SU-DHL-6 (cell line): ENCODE measurements around the gene GOLGA5.

ENCODE experiments used
- H2AFZ ChIP-seq: fragments of 200-600 bp; sonication (generic); 2 replicates; pipeline ENCODE4 v1.6.1; 2014; ENCODE audit warnings: low read depth, mild to moderate bottlenecking, moderate library complexity, mixed read lengths, antibody characterized with exemption, low read length; ENCODE audit not compliant: severe bottlenecking
- H3F3A ChIP-seq: fragments of 200-600 bp; shearing (Covaris generic); 2 replicates; pipeline ENCODE4 v1.6.0; 2016; ENCODE audit warnings: antibody characterized with exemption, mild to moderate bottlenecking; ENCODE audit not compliant: insufficient read depth
- H3K27ac ChIP-seq: fragments of 200-600 bp; sonication (generic); 2 replicates; pipeline ENCODE4 v1.5.1; 2016; ENCODE audit warnings: low read depth, mild to moderate bottlenecking, low read length, moderate library complexity, mixed read lengths
- H3K27me3 ChIP-seq: fragments of 200-600 bp; sonication (generic), shearing (Covaris generic); 2 replicates; pipeline ENCODE4 v1.6.0; 2014; ENCODE audit warnings: mild to moderate bottlenecking, low read length
- H3K36me3 ChIP-seq: fragments of 200-600 bp; sonication (generic); 2 replicates; pipeline ENCODE4 v1.6.1; 2014; ENCODE audit warnings: mild to moderate bottlenecking, low read length, mixed read lengths
- H3K4me2 ChIP-seq: fragments of 300-600, 200-600 bp; shearing (Covaris generic), sonication (generic); 2 replicates; pipeline ENCODE4 v1.6.0; 2014; ENCODE audit warnings: low read length, low read depth, mild to moderate bottlenecking; ENCODE audit not compliant: poor library complexity, severe bottlenecking
- H3K4me3 ChIP-seq: fragments of 200-600 bp; sonication (generic); 2 replicates; pipeline ENCODE4 v1.5.1; 2014; ENCODE audit warnings: antibody characterized with exemption, low read length, mild to moderate bottlenecking, mixed read lengths; ENCODE audit not compliant: insufficient read depth, poor library complexity, severe bottlenecking
- H3K79me2 ChIP-seq: fragments of 200-600 bp; sonication (generic); 2 replicates; pipeline ENCODE4 v1.6.1; 2014; ENCODE audit warnings: mild to moderate bottlenecking, low read length, moderate library complexity; ENCODE audit not compliant: insufficient read depth
- H3K9ac ChIP-seq: fragments of 200-600 bp; sonication (generic); 2 replicates; pipeline ENCODE4 v1.7.0; 2014; ENCODE audit warnings: mild to moderate bottlenecking, low read length
- H3K9me2 ChIP-seq: fragments of 200-600 bp; sonication (generic); replicated peaks from 2 replicates; pipeline ENCODE4 v1.6.1; 2014; ENCODE audit warnings: low read length; ENCODE audit not compliant: insufficient read depth
- H3K9me3 ChIP-seq: fragments of 200-600 bp; sonication (generic); 2 replicates; pipeline ENCODE4 v1.6.1; 2014; ENCODE audit warnings: low read length, mixed read lengths; ENCODE audit not compliant: insufficient read depth
- H4K20me1 ChIP-seq: fragments of 200-600 bp; sonication (generic); 2 replicates; pipeline ENCODE4 v1.6.1; 2014; ENCODE audit warnings: low read depth, mild to moderate bottlenecking, antibody characterized with exemption, low read length, moderate library complexity, mixed read lengths
- CTCF ChIP-seq: fragments of 200-600 bp; sonication (generic); IDR thresholded peaks from one replicate; pipeline ENCODE4 v1.5.1; 2017; ENCODE audit warnings: antibody characterized with exemption, mild to moderate bottlenecking, low read length, moderate library complexity; ENCODE audit not compliant: insufficient read depth, poor library complexity, severe bottlenecking
- EZH2phosphoT487 ChIP-seq: fragments of 200-600 bp; sonication (generic), shearing (Covaris generic); conservative IDR thresholded peaks from 2 replicates; pipeline ENCODE4 v1.6.1; 2018; ENCODE audit warnings: mild to moderate bottlenecking, antibody characterized with exemption, low read length, moderate library complexity, mixed read lengths

GOLGA5 gene

GRCh38 chr14:92865674-92866073 is 71.6 kb downstream of the GOLGA5 start:
- H4K20me1 ChIP-seq: no peaks in the 10 kb centered on the region
- no peak overlapping the region for H2AFZ ChIP-seq
- no peaks in the 10 kb centered on the region for H3K27me3 ChIP-seq
- H3K9ac ChIP-seq: no peak overlapping the region
- no peaks in the 10 kb centered on the region for H3K36me3 ChIP-seq
- H3K9me3 ChIP-seq: peaks cover 8% of the 10 kb centered on the region; the same call in 1 of the 2 replicates
- H3K4me3 ChIP-seq: no peak overlapping the region
- H3K27ac ChIP-seq: no peak overlapping the region
- H3K4me2 ChIP-seq: no peak overlapping the region
- no peaks in the 10 kb centered on the region for H3F3A ChIP-seq
- TF ChIP-seq CTCF (no peak), EZH2phosphoT487 (no peak)
- no peaks in the 10 kb centered on the region for H3K9me2 ChIP-seq
- no peaks in the 10 kb centered on the region for H3K79me2 ChIP-seq

GRCh38 chr14:92866181-92866752 is 72.2 kb downstream of the GOLGA5 start:
- Histone ChIP-seq H3K4me2 (no peak overlapping the region), H3K9me2 (no peaks in the 10 kb centered on the region), H3K9me3 (peaks cover 8% of the 10 kb centered on the region; the same call in 1 of the 2 replicates), H4K20me1 (no peaks in the 10 kb centered on the region), H3K27ac (no peak overlapping the region), H3F3A (no peaks in the 10 kb centered on the region), H3K9ac (no peak overlapping the region), H3K27me3 (no peaks in the 10 kb centered on the region), H2AFZ (no peak overlapping the region), H3K79me2 (no peaks in the 10 kb centered on the region), H3K36me3 (no peaks in the 10 kb centered on the region), H3K4me3 (no peak overlapping the region)
- TF ChIP-seq EZH2phosphoT487 (no peak), CTCF (no peak)

DNA sequence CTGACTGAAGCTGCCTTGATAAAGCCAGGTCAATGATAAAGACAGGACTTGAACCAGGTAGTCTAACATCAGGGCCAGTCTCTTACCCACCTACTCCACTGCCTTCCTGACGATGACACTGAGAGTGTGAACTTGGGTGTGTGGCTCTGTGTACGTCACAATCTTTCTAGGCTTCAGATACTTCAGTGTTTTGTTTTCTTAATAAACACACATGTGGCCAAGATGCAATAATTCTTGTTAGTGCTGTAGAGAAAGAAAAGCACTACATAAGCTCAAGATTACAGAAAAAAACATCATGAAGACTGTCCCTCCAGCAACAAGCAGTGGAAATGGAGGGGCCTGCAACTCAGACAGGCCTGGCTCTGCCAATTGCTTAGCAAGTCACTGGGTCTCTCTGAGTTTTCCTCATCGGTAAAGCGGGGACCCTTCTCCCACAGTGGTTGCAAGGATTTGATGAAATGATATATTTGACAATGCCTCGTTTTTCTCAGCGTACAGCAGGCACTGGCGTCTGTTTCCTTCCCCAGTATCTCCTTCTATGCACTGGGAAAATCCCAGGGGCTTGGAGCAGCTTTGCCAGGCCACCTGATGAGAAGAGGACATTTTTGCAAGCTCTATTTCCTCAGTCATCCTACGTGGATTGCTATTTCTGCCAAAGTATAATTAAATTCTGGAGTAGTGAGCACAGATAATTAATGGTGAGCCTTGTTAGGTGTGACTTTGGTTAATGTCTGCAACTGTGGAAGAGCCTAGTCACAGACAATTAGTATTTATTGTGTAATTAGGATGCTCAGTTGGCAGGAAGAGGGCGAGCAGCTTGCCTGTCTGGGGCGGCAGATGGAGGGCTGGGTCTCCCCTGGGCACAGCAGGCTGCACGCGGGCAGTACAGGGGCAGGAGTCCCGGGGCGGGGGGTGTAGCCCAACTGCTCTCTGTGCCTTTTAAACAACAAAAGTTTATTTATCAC is 73.1 kb downstream of the GOLGA5 start:
- Histone ChIP-seq H3K27ac (no peak overlapping the region), H3K9me3 (peaks cover 8% of the 10 kb centered on the region; the same call in 1 of the 2 replicates), H3F3A (no peaks in the 10 kb centered on the region), H3K4me2 (no peak overlapping the region), H3K9me2 (no peaks in the 10 kb centered on the region), H3K36me3 (no peaks in the 10 kb centered on the region), H2AFZ (no peak overlapping the region), H3K9ac (no peak overlapping the region), H4K20me1 (no peaks in the 10 kb centered on the region), H3K27me3 (no peaks in the 10 kb centered on the region), H3K79me2 (no peaks in the 10 kb centered on the region), H3K4me3 (no peak overlapping the region)
- no peak for TF ChIP-seq EZH2phosphoT487
- TF ChIP-seq CTCF: no peak
